ENCODE results near the gene RTEL1.

Gene RTEL1

DNA sequence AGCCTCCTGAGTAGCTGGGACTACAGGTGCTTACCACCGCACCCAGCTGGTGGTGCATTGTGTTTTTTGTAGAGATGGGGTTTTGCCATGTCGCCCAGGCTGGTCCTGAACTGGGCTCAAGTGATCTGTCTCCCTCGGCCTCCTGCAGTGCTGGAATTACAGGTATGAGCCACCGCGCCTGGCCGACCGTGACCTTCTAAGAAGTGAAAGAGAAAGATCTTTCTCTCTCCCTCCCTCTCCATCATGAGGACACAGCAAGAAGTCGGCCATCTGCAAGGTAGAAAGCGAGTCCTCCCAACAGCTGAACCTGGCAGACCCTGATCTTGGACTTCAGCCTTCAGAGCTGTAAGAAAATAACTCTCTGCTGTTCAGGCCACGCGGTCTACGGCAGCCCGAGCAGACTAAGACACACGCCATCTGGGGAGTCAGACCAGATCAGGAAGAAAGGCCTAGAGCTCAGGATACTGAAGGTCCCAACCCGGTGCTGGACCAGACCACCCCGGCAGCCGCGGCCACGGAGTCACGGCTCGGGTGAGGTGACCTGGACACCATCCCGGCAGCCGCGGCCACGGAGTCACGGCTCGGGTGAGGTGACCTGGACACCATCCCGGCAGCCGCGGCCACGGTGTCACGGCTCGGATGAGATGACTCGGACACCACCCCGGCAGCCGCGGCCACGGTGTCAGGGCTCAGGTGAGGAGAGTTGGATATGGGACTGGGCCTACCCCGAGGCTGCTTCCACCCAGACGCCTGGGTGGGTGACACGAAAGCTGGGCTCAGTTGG, 40.8 kb upstream of the RTEL1 start:
- H3K4me3 ChIP-seq (replicated peaks; ENCODE audit: low read depth, low read length), result no peak overlapping the region
- TF ChIP-seq, protein P1, sequence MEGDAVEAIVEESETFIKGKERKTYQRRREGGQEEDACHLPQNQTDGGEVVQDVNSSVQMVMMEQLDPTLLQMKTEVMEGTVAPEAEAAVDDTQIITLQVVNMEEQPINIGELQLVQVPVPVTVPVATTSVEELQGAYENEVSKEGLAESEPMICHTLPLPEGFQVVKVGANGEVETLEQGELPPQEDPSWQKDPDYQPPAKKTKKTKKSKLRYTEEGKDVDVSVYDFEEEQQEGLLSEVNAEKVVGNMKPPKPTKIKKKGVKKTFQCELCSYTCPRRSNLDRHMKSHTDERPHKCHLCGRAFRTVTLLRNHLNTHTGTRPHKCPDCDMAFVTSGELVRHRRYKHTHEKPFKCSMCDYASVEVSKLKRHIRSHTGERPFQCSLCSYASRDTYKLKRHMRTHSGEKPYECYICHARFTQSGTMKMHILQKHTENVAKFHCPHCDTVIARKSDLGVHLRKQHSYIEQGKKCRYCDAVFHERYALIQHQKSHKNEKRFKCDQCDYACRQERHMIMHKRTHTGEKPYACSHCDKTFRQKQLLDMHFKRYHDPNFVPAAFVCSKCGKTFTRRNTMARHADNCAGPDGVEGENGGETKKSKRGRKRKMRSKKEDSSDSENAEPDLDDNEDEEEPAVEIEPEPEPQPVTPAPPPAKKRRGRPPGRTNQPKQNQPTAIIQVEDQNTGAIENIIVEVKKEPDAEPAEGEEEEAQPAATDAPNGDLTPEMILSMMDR (IDR thresholded peaks at IDR 0.05; ENCODE audit: low read length, missing control alignments), result no peak
- DNase-seq (ENCODE audit: low read depth), result no peak

DNA sequence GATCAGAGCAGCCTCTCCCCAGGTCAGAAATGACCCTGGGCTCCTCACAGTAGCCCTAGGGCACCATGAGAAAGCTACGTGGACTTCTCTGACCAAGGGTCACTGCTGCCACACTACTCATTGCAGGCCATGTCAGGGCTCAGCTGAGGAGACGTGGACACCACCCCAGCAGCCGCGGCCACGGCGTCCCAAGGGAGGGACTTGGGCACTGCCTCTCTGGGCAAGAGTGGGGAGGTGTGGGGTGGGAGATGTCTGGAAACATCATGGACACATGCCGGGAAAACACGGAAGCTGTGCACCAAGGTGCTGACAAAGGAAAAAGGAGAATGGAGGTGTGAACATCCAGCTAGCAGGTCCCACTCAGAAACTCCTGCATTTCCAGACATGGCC, 40.2 kb upstream of the RTEL1 start:
- H3K4me3 ChIP-seq (replicated peaks; ENCODE audit: low read depth, low read length), result no peak overlapping the region
- TF ChIP-seq, protein P1 (IDR thresholded peaks at IDR 0.05; ENCODE audit: low read length, missing control alignments), result no peak

DNA sequence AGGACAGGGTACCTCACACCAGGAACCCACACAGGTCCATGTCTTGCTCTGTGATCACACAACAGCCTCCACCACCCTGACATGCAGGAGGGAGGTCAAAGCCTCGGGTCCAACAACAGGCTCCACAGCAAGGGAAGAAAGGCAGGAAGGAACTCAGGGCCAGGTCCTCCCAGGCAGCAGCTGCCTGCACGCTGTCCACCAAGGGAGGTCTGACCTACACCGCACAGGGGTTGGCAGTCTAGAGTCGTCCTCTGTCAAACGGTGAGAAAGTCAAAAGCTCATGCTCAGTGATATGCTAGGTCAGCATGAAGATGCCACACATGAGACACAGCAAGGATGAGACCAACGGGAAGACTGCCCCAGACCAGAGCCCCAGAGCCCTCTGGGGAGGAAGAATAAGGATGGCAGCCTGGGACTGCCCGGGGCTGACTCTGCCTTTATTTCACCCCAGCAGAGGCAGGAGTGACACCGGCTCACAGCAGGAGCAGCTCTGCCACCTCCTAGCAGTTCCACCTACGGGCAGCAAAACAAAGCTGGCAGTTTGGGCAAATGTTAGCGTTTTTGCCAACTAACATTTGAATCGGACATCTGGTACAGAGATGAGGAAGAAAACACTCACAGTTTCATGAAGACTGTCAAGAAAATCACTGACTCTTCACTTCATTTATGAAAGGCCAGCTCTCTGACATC, 39.7 kb upstream of the RTEL1 start:
- no peak for DNase-seq (ENCODE audit: low read depth)
- H3K4me3 ChIP-seq (replicated peaks; ENCODE audit: low read depth, low read length), result no peak overlapping the region

More for the DNA sequence above, 40.2 kb upstream of the RTEL1 start:
- no peak for DNase-seq (ENCODE audit: low read depth)

GRCh38 chr20:63619086-63619485, 39.0 kb upstream of the RTEL1 start:
- TF ChIP-seq, protein P1 (IDR thresholded peaks at IDR 0.05; ENCODE audit: low read length, missing control alignments), result no peak
- no peak for DNase-seq (ENCODE audit: low read depth)
- H3K4me3 ChIP-seq (replicated peaks; ENCODE audit: low read depth, low read length), result no peak overlapping the region

More for the DNA sequence above, 39.7 kb upstream of the RTEL1 start:
- TF ChIP-seq, protein P1 (IDR thresholded peaks at IDR 0.05; ENCODE audit: low read length, missing control alignments), result no peak

DNA sequence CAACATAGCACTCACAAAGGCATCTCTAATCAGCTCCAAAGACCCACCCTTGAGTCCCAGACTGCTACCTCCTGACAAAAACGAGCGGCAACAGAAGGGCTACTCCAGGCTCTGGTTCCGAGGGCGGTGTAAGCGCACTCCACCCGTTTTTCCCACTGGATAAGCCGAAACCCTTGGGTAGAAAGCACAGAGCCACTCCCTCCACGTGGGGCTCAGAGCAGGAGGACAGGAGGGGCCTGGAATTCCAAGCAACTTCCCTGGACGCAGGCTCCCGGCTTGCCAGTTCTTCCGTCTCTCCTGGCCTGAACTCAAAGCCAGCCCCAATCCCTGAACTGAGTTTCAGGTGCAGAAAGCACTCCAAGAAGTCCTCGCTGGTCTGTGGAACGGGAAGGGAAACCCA, 38.6 kb upstream of the RTEL1 start:
- TF ChIP-seq, protein P1 (IDR thresholded peaks at IDR 0.05; ENCODE audit: low read length, missing control alignments), result no peak
- H3K4me3 ChIP-seq (replicated peaks; ENCODE audit: low read depth, low read length), result no peak overlapping the region
- DNase-seq (ENCODE audit: low read depth), result no peak

DNA sequence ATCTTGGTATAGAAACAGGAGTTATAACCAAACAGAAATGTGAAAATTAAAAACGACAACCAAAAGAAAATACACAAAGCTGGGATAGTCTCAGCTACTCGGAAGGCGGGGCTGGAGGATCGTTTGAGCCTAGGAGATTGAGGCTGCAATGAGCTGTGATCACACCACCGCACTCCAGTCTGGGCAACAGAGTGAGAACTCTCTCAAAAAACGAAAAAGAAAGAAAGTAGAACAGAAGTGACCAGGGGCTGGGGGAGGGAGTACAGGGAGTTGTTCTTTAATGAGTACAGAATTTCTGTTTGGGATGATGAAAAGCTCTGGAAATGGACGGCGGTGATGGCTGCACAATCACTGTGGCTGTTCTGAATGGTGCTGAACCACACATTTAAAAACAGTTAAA, 37.1 kb upstream of the RTEL1 start:
- H3K4me3 ChIP-seq (replicated peaks; ENCODE audit: low read depth, low read length), result no peak overlapping the region
- TF ChIP-seq, protein P1 (IDR thresholded peaks at IDR 0.05; ENCODE audit: low read length, missing control alignments), result no peak
- no peak for DNase-seq (ENCODE audit: low read depth)
